GM18502 (cell line): ENCODE measurements around the gene SELENOO.

Source experiments
- ATAC-seq: cut with Tn5 transposase; IDR thresholded peaks from one replicate; pipeline ENCODE4 v1.9.1; 2021; ENCODE audit warnings: mild to moderate bottlenecking; ENCODE audit not compliant: unreplicated experiment, poor library complexity

The SELENOO gene

DNA sequence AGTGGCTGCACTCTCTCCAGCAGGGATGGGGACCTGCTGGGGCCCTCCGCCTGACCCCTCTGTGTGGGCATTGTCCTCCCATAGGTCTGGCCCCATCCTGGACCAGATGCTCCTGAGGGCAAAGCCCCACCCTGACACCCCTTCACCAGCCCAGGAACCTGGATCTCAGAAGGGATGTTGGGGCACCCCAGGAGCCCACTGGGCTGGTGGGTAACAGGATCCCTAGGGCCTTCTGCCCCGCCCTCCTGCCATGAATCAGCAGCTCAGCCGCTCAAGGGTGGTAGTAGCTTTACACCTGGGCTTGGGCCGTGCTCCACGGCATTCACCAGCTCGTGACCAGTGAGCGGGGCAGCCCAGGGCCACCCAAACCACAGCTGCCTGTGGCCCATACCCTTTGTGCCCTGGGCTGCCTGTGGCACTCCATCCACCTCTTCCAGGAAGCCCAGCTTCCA lies 61.7 kb downstream of the SELENOO start:
- ATAC-seq: no peak

DNA sequence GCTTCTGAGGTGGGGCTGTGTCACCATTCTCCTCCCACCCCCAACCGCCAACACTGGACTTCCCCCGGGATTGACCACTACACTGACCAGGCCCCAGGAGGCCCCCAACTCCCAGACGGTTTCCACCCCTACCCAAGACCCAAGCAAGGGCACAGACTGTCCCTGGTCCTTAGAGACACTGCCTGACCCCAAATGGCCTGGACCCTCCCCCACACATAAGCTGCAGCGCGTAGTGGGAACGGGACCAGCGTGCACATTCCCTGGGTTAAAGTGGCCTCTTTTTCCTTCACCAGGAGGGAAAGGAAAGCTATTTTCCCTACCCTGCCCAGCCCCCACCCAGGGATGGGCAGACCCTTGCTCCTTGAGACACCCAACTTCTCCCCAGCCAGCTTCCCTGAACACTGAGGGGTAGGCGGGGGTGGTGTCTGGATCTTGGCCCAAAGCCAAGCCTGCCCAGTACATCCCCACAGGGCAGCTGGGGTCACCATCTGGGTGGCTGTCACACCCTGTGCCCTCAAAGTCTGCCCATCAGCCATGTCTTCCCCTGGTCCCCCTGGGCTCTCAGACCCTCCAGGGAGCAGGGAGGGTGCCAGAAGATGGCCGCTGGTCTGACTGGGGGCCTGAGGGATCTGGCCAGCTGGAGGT lies 62.3 kb downstream of the SELENOO start:
- ATAC-seq: no peak

DNA sequence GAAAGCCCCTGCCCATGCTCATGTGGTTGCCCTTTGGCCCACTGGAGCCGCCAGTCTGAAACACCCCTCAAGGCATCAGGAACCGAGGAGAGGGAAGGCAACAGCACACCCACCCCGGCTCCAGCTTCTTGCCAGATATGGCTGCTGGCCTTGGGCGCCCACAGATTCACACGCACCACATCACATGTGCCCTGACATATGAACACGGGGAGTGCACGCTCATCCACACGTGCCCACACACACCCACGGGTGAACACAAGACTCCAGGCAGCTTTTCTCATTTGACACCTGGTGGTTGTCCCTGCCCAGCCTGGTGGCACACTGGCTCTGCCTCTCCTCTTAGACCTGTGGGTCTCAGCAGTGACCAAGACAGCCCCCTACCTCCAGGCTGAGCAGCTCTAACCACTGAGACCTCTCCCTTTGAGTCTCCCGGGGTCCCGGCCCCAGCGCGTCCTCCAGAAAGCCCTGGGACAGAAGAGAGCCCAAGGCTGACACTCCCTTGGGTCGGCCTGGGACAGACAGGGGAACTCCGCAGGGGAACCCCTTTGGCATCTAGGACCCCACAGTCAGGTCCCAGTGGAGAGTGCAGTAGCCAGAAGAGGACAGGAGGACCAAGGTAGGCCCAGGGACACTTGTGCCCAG lies 63.4 kb downstream of the SELENOO start:
- ATAC-seq: no peak

DNA sequence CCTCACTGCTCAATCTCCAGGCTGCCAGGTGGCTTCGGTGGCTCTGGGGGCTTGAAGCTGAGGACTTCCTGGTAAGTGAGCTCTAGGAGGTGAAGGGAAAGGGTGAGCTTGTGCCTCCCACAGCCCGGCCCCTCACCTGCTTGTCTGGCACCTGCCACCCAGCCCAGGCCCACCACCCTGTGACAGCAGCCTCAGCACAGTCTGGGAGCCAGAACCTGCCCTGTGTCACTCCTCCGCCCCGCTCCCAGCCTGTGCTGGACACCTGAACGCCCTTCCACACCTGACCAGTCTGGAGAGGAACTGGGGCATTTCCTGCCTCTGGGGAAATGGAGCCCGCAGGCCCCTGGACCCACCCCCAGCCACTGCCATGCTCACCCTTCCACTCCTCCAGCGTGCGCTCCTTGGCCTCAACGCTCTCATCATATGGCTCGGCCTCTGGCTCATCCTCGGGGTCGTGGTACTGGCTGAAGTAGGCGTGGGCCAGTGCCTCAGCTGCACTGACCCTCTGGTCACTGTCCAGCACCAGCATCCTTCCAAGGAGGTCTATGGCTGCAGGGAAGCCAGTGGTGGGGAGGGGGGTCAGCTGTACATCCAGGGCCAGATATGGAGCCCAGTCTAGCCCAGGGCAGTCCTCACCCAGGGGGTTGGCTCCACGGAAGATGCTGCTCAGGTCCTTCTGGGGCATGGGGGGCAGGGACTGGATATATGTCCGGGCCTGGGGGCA lies 64.3 kb downstream of the SELENOO start:
- no peak for ATAC-seq

DNA sequence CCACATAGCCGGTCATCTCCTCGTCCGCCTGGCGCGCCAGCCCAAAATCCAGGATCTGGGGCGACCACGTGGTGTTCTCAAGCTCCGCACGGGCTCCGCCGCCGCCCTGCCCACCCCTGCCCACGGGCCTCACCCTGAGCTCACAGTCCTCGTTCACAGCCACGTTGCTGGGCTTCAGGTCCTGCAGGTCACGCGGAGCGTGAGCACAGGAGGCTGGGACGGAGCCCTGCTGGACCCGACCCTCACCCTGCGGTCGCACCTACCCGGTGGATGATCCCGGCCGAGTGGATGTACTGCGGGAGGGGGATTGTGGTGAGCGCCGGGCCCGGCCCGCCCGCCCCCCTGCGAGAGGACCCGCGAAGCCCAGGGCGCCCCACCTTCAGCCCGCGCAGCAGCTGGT lies 66.2 kb downstream of the SELENOO start:
- no peak for ATAC-seq
